CD4-positive, alpha-beta T cell treated with Interleukin-6 for 4 hours (primary cell): ENCODE measurements around the gene SNAPC2.

Experiments used
- DNase-seq: peaks from one replicate; pipeline ENCODE4 v3.0.0-alpha.2; 2020; ENCODE audit warnings: mixed read lengths

The SNAPC2 gene

GRCh38 chr19:7919610-7920518 is at the start of gene SNAPC2:
Gene SNAPC2 (plus strand): TSS chr19:7920338. CDS start chr19:7920367, 29 bp downstream.
- DNase-seq = peak; percentile 98

- peak; percentile 29 for DNase-seq
Measured at GRCh38 chr19:7870571-7871436, 49.3 kb upstream of the SNAPC2 start.

GRCh38 chr19:7871437-7872305 is 48.5 kb upstream of the SNAPC2 start:
- peak; percentile 75 for DNase-seq

- no peak for DNase-seq
Measured at GRCh38 chr19:7872306-7873204, 47.6 kb upstream of the SNAPC2 start.

GRCh38 chr19:7873304-7874075 is 46.6 kb upstream of the SNAPC2 start:
- DNase-seq = no peak

- peak; percentile 30 for DNase-seq
Measured at GRCh38 chr19:7874076-7874896, 45.9 kb upstream of the SNAPC2 start, which contains the start of gene PRR36. Gene PRR36 (minus strand): TSS chr19:7874390. CDS start chr19:7873689, 701 bp downstream.

- DNase-seq = peak; percentile 28
Measured at GRCh38 chr19:7874897-7875273, 45.3 kb upstream of the SNAPC2 start.

GRCh38 chr19:7877249-7877836 is 42.8 kb upstream of the SNAPC2 start:
- DNase-seq = no peak

- no peak for DNase-seq
Measured at GRCh38 chr19:7879111-7879807, 40.9 kb upstream of the SNAPC2 start.

- no peak for DNase-seq
Measured at GRCh38 chr19:7879836-7880235, 40.3 kb upstream of the SNAPC2 start.

- DNase-seq = no peak
Measured at GRCh38 chr19:7881910-7882309, 38.2 kb upstream of the SNAPC2 start.

GRCh38 chr19:7883105-7883504 is 37.0 kb upstream of the SNAPC2 start:
- DNase-seq = no peak

- DNase-seq = no peak
Measured at GRCh38 chr19:7883796-7884570, 36.2 kb upstream of the SNAPC2 start.

GRCh38 chr19:7885818-7886217 is 34.3 kb upstream of the SNAPC2 start:
- no peak for DNase-seq

- DNase-seq = no peak
Measured at GRCh38 chr19:7887408-7888144, 32.6 kb upstream of the SNAPC2 start.

GRCh38 chr19:7888145-7888825 is 31.9 kb upstream of the SNAPC2 start, which contains the start of gene LRRC8E:
Gene LRRC8E (plus strand): TSS chr19:7888510. CDS start chr19:7895604, 7,094 bp downstream.
- DNase-seq = peak; percentile 57
